GM18858 (cell line): ENCODE data around the gene RNF214.
"Not testable (repeated sequence)": the region's sequence is repeated elsewhere in the genome, so short reads cannot be mapped to it uniquely, and the experiment has no call there.

ENCODE experiments used
- ATAC-seq: cut with Tn5 transposase; IDR thresholded peaks from one replicate; pipeline ENCODE4 v1.9.1; 2021; ENCODE audit not compliant: unreplicated experiment

The RNF214 gene

DNA sequence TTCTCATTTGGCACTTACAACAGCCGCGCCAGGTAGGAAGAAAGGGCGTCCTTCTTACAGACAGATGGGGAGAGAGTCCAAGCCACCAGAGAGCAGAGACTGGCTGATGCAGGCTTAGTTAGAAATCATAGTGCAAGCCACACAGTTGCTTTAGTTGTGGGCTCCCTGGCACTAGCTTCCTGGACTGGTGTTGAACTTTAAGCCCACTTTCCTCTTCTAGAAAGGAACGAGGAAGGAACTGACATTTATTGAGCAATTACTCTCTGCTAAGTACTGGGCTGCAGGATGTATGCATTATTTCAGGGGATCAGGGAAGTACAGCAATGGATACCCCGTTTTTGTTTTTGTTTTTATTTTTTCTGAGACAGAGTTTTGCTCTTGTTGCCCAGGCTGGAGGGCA is 80.6 kb downstream of the RNF214 start:
- no peak for ATAC-seq

DNA sequence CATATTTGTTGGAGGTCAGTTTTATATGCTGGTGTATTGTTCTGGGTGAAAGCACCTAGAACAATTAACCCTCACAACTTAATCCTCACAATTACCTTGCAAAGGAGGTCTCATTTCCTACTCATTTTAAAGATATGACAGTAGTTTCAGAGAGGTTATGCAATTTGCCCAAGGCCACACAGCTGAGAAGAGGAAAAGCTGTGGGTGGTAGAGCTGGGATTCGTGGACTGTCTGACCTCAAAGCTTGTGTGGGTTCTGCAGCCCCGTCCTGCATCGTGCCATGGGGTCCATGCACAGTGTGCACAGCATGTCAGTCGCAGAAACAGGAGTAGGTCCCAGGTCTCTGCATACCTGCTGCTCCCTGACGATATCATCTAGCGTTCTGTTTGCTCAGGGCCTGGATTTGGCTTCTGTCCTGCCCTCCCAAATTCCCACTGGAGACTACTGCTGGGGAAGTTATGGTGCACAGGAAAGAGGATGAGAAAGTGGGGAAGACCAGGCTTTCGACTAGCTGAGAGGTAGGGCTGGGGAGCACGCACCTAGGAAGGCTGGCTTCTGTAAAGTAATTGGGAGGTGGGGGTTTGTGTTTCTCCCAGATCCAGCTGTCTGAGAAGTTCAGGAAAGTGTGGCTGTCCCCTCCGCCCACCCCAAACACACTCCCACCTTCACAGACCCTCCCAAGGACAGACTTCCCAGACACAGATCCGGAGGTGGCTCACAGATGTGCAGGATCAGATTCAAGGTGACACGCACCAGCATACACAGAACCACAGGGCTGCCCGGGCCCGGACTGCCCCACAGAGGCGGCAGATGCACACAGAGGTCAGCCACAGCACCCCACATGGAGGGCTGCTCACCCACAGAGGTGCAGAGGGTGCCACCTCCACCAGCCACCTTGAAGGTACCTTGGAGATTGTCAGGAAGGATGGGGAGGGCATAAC is 81.6 kb downstream of the RNF214 start:
- ATAC-seq: no peak

DNA sequence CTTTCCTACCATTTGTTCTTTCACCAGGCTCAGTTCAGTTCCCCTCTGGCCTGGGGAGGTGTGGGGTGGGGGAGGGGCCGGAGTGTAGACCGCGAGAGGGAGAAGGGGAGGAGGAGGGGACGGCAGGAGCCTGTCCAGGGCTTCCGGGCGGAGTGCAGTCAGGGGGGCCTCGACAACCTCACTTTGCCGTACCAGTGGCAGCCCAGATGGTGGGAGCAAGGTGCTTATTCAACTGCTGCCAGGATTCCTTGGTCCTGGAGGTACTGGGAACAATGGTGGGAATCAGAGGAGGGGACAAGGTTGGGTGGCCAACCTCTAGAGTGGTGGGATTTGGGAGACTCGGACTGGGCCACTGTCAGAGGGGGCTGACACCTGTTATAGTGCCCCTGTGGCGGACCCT is 82.4 kb downstream of the RNF214 start:
- no peak for ATAC-seq

DNA sequence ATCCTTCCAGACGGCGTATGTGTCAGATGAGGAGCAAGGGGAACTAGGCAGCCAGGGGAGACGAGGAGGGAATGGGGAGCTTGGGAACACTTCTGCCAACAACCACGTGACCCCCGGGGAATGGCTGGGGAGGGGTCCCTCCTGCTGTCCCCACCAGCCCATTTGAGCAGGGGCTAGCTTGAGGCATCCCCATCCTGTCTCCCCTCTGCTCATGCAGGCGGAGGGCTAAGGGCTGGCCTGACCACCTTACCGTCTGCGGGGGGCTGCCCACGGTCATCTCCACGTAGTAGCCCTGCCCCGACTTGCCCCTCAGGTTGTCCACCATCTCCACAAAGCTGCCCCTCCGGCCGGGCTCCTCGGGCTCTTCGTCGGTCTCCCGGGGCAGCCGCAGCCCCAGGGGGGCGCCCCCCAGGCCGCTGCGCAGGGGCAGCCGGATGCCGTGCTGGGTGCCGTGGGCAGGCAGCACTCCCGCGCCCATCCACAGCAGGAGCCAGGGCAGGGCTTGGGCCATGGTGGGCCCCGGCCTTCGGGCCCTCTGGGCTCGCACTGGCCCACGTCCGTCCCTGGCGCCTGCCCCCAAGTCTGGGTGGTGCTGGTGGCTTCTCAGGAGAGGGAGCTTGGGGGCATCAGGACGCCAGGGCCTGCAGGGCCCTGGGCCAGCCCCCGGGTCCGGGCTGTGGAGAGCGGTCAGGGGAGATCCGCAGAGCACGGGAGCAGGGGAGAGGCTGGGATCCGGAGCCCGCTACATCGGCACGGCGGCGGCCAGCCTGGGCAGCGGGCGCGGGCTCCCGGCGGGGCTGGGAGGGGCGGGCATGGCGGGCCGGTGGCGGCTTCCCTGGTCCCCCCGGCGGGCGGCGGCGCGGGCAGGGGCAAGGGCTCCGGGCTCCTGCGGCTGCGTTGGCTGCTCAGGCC is 83.1 kb downstream of the RNF214 start:
- no peak for ATAC-seq

DNA sequence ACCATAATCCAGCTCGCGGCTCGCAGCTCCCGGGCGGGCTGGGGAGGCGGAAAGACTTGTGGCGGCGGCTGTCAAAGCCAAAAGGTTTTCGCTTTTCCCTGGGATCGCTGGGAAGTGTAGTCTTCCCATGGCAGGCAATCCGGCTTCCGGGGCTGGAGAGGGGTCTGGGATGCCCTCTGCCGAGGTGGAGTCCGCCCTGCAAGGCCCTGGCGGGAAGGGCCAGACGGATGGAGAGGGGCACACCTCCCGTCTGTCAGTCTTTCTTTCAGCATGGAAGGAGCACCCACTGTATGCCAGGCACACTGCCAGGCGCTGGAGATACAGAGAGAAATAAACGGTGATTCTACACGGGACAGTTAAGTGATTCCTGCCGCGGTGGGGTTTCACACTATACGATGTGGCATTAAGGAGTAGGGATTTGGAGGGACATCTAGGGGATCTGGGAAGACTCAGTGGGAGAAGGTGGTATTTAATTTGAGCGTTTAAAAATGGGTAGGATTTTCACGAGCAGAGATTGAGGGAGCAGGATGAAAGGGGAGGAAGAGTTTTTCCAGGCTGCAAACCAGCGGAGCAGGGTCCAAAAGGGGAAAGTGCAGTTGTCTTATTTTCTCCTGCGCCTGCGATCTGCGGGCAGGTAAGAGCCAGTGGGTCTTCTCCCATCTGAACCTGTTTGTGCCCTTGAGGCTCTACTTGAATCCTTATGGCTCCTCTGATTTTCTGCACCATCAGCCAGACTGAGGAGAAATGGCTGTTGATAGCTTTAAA is 83.9 kb downstream of the RNF214 start, which contains the start of gene BACE1:
Gene BACE1 (minus strand): TSS at position 60 of the 765 bp plus-strand sequence. CDS start 461 bp downstream, outside the sequence.
- no peak for ATAC-seq

DNA sequence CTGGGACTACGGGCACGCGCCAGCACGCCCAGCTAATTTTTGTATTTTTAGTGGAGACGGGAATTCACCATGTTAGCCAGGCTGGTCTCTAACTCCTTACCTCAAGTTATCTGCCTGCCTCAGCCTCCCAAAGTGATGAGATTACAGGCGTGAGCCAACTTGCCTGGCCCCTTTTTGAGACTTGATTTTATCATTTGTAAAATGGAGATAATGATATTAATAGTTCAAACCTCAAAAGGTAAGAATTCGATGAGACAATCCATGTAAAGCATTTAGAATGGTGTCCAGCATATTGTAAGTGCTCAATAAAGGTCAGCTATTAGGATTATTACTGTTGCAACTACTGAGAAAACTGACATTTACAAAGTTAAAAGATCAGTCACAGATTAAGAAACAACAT is 86.3 kb downstream of the RNF214 start:
- ATAC-seq: no peak

DNA sequence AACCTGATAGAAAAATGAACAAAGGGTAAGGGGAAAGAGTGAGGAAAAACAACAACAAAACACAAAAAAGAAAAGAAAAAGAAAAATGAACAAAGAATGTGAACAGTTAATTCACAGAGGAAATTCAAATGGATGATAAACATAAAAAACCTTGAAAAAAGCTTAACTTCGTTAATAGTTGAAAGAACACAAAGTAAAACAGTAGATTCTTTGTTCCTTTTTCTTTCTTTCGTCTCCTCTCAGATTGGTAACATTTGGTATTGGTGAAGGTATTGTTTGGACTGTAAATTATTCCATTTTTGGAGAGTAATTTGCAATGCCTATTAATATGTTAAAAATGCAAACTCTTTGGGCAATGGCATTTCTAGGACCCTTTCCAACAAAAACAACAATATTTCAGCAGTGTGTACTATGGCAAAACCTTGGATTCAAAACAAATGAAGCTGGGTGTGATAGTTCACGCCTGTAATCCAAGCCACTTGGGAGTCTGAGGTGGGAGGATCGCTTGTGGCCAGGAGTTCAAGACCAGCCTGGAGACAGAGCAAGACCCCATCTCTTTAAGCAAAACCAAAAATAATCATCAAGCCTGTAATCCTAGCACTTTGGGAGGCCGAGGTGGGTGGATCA is 86.9 kb downstream of the RNF214 start:
- ATAC-seq: no peak

DNA sequence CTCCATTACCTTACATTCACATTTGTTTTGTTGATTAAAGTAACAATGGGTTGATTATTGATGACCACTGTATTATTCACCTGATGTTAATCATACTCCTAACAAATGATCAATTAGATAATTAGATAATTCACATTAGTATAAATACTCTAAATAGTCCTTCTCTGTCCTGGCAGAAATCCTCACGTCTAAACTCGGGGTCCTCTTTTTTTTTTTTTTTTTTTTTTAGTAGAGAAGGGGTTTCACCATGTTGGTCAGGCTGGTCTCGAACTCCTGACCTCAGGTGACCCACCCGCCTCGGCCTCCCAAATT is 94.7 kb downstream of the RNF214 start:
- ATAC-seq: not testable (repeated sequence)

DNA sequence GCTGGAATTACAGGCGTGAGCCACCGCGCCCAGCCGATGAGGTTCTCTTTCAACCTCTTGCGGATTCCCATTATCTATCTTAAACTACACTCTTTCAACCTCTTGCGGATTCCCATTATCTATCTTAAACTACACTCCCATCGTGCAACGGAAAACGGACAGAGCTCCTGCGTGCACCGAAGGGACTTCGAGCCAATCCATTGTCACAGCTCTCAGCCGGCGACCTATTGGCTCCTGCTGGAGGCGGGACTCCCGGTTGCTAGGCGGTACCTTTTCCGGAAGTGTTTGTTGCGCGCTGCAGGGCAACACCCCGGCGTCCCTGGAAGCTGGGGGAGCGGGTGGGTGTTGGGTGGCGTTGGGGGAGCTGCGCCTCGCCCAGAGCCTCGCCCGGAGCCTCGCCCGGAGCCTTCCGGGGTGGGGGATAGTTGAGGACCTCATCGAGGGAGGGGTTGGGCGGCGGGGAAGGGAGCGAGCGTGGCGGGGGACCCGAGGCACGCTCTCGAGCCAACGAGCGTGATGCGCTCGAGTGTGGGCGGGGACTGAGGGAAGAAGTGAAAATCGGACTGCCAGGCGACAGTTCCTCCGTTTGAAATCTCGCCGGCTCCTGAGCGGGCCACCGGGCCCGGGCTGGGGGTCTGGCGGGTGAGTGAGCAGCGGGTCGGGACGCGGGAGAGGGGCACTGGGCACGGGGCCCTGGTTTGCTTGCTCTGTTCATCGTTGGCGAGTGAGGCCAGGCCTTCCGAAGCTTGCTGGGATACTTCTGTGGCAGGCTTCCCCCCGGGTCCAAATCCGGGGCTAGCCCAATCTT is 95.3 kb downstream of the RNF214 start, which contains the start of gene CEP164:
Gene CEP164 (plus strand): TSS at position 288 of the 808 bp plus-strand sequence. CDS start 10,733 bp downstream, outside the sequence.
- ATAC-seq: peak; percentile 89

DNA sequence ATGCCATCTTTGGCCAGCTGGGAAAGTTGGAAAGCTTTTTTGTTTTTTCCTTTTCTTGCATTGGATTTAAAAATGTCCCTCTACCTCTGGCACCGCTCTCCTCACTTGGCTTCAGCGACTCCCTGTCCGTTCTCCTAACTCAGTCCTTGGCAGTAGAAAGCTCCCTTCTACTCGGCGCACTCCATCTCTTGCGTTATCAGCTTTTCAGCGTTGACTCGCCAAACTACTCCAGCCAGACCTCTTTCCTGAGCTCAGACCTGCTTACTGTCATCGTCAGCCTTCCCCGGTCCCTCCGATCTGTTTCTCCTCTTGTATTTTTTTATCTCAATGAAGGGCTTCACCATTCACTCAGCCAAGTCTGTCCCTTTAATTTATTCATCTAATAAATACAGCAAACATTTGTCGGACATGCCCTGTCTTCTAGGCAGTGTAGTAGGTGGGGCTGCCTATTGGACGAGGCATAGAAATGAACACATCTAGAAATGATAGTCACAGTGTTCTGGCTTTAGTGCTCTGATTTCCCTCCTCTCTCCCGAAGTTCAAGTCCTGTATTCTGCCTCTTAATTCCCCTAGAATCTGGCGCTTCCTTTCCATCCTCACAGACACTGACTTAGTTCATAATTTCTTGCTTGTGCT is 96.0 kb downstream of the RNF214 start:
- ATAC-seq: no peak

DNA sequence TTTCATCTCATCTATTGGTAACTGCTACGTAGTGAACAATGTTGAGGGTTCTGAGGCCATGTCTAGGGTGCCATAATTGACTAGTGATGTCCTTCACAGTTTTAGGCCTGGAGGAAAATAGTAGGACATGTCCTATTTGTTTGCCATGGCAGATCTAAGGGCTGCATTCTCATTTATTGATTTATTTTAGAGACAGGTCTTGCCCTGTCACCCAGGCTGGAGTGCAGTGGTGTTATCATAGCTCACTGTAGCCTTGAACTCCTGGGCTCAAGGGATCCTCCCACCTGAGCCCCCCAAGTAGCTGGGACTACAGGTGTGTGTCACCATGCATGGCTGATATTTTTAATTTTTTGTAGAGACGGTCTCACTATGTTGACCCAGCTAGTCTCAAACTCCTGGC is 100.4 kb downstream of the RNF214 start:
- no peak for ATAC-seq

DNA sequence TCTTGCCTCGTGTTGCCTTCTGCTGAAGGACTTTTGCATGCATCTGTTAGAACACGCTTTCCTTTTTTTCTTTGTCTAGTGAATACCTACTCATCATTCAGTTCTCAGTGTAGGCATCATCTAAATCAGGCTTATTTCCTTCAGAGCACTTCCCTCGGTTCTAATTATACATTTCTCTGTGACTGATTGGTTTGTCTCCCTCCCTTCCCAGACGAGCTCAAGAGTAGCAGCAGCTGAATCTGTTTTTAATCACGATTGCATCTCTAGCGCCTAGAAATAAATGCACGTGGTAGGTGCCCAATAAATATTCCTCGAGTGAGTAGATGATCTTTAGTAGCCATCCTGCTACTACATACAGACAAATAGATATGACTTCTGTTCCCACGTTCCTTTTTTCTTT is 101.4 kb downstream of the RNF214 start:
- no peak for ATAC-seq

DNA sequence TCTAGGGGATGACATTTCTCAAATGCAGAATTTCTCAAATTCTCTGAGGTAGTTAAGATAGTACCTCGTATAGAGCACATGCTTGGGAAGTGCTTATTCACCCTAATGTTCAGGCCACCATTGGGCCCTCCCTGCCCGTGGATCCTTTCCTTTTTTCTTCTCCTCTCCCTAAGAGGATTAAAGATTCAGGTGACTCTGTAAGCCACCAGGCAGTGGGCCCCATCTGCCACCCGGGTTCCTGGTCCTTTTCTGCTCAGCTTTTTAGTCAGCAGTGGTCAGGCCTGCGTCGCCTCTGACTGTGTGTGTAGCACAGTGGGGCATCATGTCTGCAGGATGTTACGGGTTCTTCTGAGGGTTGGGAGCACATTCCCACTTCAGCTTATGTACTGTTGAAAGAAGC is 102.4 kb downstream of the RNF214 start:
- no peak for ATAC-seq

DNA sequence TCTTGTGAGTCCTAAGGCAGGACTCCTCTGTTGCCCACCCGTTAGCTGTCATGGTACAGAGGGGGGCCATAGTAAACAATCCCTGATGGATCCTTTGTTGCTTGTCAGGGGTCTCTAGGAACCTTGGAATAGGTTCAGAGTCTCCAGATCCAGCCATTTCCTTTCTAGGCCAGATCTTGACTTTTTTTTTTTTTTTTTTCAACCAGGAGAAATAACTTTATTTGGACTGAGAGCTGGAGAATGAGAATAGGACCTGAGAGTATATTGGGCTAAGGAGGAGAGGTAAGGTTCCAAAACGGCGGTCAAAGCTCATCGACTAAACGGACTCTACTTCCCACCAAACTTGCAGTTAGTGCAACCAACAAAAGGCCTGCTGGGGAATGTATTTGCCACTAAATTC is 102.9 kb downstream of the RNF214 start:
- ATAC-seq: no peak
